GM19455 (cell line): ENCODE measurements around the gene GALNTL6.
"Not testable (repeated sequence)": the region's sequence is repeated elsewhere in the genome, so short reads cannot be mapped to it uniquely, and the experiment has no call there.

Source experiments
- ATAC-seq: cut with Tn5 transposase; IDR thresholded peaks from one replicate; pipeline ENCODE4 v1.9.1; 2021; ENCODE audit not compliant: unreplicated experiment

GALNTL6 gene

DNA sequence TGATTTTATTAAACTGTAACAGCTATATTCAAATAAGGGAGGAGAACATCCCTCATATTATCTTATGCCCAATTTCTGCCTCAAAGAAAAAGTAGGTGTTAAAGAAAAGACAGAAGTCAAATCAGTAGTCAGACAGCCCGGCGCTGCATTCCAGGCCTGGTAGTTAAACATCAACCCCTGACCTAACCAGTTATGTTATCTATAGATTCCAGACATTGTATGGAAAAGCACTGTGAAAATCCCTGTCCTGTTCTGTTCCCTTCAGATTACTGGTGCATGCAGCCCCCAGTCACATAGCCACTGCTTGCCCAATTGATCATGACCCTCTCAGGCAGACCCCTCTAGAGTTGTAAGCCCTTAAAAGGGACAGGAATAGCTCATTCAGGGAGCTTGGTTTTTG is 1085.5 kb downstream of the GALNTL6 start:
- no peak for ATAC-seq

- ATAC-seq, result no peak
Observed at GRCh38 chr4:172899861-172900260, 1086.7 kb downstream of the GALNTL6 start.

DNA sequence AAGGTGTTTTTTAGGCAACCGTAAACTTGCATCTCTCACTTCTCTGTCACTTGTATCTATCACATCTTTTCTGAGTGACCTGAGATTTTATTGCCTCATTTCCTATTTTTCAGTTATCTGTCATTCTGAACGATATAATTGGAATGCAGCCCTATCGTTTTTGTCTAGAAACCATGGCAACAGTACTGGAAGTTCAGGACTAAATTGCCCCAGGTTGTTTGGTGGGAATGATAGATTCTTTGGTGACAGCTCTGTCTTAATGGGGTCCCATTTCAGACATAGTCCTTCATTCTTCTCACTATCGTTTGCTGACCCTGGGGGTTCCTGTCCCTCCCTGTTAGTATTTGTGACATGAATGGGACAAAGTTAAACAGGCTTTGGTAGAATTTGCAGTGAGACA is 1087.7 kb downstream of the GALNTL6 start:
- ATAC-seq, result no peak

- ATAC-seq, result not testable (repeated sequence)
Observed at GRCh38 chr4:172912468-172912867, 1099.3 kb downstream of the GALNTL6 start.

DNA sequence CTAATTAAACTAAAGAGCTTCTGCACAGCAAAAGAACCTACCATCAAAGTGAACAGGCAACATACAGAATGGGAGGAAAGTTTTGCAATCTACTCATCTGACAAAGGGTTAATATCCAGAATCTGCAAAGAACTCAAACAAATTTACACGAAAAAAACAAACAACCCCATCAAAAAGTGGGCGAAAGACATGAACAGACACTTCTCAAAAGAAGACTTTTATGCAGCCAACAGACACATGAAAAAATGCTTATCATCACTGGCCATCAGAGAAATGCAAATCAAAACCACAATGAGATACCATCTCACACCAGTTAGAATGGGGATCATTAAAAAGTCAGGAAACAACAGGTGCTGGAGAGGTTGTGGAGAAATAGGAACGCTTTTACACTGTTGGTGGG is 1104.2 kb downstream of the GALNTL6 start:
- ATAC-seq, result not testable (repeated sequence)

DNA sequence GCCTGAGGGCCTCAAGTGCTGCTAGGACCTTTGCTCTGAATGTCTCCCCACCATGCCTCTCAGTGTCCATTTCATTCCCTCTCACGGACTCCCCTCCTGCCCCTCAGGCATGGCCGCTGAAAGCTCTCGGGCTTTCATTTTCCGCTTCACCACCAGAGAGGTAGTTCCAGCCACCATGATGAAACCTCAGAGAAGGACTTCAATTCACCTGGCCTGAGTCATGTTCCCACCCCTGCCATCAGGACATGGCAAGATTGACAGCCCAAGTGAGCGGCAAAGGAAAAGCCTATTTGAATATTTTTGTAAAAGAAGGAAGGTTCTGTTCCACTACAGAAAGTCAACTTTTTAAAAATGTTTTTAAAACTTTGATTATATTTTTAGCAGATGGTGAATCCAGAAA is 1106.1 kb downstream of the GALNTL6 start:
- ATAC-seq, result no peak

DNA sequence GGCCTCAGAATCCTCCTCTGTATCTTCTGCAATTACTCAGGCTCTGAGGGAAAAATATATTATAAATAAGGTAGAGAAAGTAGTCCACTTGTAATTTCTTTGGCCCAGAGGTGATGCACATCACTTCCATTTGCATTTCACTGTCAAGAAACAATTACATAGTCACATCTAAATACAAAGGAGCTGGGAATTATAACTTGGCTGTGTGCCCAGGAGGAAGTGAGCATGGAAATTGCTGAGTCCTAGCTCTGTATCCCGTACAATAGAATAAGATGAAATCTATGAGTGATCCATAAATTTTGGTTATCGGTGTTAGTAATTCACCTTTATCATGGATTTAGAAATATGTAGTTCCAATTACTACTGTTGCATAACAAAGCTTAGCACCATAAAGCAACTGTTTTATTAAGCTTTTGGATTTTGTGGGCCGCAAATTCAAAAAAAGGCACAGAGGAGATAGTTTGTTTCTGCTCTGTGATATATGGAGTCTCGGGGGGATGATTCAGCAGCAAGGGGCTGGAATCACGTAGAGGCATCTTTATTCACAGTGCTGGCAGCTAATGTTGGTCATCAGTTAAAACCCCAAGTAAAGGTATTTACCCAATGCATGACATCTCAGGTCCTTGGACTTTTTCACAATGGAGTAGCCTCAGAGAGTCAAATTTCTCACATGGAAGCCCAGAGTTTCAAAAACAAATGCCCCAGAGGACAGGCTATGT is 1114.1 kb downstream of the GALNTL6 start:
- ATAC-seq, result no peak

GRCh38 chr4:172928347-172928746 is 1115.1 kb downstream of the GALNTL6 start:
- no peak for ATAC-seq

GRCh38 chr4:172938072-172938829 is 1125.0 kb downstream of the GALNTL6 start:
- no peak for ATAC-seq

- no peak for ATAC-seq
Observed at GRCh38 chr4:172938870-172939269, 1125.7 kb downstream of the GALNTL6 start.

DNA sequence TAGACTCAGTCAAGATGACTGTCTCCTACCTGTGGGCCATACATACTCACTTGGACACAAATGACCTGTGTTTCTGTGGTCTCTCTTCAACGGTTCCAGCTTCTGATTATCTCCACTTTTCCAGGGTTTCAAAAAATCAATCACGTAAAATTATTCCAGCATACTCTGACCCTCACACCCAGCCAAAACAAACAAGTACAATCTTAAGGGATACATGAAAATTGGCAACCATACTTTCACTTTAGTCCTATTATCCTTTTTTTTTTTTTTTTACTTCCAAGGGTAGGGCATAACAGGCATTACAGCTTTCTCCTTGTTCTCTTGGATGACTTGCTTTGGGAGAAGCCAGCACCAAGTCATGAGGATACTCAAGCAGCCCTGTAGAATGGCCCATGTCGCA is 1129.6 kb downstream of the GALNTL6 start:
- no peak for ATAC-seq

GRCh38 chr4:172945611-172946010 is 1132.4 kb downstream of the GALNTL6 start:
- no peak for ATAC-seq

DNA sequence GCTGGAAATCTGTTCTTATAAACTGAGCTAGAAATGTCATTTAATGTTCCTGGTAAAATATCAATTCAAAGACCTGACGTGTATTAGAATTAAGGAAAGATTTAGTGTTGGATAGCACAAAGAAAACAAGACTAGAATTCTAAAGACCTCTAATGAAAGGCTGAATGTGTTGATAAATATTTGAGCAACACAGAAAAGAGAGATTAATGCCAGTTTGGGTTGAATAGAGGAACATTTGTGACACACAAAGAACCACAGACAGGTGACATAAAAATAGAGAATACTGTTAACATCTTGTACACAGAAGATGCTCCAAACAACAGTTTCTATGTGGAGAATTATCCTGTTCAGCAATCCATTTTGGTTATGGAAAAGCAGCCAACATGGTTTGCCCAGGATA is 1133.3 kb downstream of the GALNTL6 start:
- ATAC-seq, result no peak

DNA sequence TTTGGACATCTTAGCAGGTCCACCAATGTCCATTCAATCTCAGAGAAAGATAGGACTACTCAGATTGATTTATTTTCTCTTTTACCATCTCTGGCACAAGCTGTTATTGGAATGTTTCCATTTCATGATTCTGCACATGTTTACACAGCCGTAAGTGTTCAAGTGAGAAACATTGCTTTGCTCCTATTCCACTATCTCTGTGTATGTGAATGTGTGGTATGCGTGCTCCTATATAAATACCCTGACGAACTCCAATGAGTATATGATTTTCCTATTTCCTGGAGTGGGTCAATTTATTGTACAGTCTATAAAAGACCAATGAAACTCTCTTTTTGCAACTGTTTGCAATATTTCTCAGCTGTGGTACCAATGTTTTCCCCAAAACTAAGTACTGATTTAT is 1134.4 kb downstream of the GALNTL6 start:
- ATAC-seq, result no peak

GRCh38 chr4:172950990-172951389 is 1137.8 kb downstream of the GALNTL6 start:
- no peak for ATAC-seq

GRCh38 chr4:172951679-172952451 is 1138.7 kb downstream of the GALNTL6 start:
- ATAC-seq, result no peak

DNA sequence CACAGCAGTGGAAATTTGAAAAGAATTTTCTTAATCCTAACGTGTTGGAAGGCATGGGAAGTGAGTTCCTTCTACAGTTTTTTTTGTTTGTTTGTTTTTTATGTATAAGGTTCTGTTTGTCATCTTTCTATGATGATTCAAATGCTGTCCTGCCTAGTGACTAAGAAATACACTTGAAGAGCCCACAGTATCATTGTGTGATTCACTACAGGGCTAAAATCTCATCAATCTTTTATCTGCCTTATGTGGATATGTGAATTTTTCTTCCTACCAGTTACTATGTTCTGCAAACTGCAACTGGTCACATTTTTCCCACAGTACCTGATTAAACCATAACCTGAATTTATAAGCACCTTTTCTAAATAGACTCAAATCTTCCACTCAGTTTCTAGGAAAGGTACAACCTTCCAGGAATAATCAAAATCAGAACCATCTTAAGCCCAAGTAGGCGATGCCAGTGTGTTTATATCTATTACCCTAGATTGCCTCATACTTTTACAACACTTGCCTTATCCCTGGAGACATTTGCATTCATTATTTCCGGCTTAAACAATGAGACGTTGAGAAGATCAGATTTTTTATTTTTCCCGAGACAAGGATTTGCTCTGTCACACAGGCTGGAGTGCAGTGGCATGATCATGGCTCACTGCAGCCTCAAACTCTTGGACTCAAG is 1140.8 kb downstream of the GALNTL6 start:
- no peak for ATAC-seq

DNA sequence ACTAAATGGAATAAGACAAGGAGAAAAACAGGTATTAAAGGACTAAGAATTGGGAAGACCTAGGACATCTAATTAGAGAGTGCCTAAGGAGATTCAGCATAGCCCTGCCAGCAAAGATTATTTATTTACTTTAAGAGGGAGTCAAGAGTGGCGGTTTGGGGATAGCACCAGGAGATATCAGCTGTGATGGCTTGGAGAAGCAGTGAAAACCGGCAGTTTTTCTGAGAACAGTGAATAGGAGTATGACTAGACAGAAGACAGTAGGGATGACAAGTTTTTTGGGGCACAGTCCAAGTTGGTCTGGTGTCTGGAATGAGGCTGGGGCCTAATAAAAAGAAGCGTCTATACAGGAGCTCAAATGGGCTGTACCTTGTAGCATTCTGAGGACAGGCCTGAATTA is 1143.1 kb downstream of the GALNTL6 start:
- not testable (repeated sequence) for ATAC-seq

- ATAC-seq, result no peak
Observed at GRCh38 chr4:172957216-172957615, 1144.0 kb downstream of the GALNTL6 start.

GRCh38 chr4:172962564-172963353 is 1149.6 kb downstream of the GALNTL6 start:
- no peak for ATAC-seq
